Testis (tissue), 2 donors: ENCODE results near the gene ST6GAL1.

ENCODE experiments used
- POLR2A ChIP-seq: fragments of 450-650 bp; IDR thresholded peaks from one replicate; pipeline ENCODE4 v1.6.1; 2017; ENCODE audit warnings: antibody characterized with exemption, mild to moderate bottlenecking, moderate library complexity
- TF ChIP-seq, protein P1 (sequence below), 3 experiments: fragments of 450-650 bp in 2 of 3; fragments of 200-600 bp in 1 of 3; sonication (generic) in 1 of 3; IDR thresholded peaks; one replicate each; pipeline ENCODE4 v1.5.1; 2016 to 2019; ENCODE audit warnings: antibody characterized with exemption in 3 of 3, mild to moderate bottlenecking in 2 of 3, moderate library complexity in 1 of 3

DNA sequence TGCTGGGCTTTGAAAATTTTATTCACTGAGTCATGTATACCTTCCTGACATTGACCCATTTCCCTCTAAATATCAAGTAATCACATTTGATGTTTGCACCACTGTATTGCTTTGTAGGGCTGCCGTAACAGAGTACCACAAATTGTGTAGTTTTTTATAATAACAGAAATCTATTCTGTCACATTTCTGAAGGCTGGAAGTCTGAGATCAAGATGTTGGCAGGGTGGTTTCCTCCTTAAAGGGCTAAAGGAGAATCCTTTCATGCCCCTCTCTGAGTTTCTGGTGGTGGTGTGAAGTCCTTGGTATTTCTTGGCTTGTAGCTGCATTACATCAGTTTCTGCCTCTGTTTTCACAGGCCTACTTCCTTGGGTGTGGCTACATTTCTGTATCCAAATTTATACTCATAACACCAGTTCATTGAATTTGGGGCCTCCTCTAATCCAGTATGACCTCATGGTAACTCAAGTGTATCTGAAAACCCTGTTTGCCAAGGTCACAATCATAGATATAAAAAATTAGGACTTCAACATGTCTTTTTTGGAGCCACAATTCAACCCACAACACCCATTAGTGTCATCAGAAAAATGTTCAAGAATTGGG, 29.1 kb upstream of the ST6GAL1 start:
- TF ChIP-seq, protein P1, sequence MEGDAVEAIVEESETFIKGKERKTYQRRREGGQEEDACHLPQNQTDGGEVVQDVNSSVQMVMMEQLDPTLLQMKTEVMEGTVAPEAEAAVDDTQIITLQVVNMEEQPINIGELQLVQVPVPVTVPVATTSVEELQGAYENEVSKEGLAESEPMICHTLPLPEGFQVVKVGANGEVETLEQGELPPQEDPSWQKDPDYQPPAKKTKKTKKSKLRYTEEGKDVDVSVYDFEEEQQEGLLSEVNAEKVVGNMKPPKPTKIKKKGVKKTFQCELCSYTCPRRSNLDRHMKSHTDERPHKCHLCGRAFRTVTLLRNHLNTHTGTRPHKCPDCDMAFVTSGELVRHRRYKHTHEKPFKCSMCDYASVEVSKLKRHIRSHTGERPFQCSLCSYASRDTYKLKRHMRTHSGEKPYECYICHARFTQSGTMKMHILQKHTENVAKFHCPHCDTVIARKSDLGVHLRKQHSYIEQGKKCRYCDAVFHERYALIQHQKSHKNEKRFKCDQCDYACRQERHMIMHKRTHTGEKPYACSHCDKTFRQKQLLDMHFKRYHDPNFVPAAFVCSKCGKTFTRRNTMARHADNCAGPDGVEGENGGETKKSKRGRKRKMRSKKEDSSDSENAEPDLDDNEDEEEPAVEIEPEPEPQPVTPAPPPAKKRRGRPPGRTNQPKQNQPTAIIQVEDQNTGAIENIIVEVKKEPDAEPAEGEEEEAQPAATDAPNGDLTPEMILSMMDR (IDR thresholded peaks at IDR 0.05): no peak
- no peak for TF ChIP-seq POLR2A
